GM23338 (cell line): ENCODE data around the gene SLC22A4. TPM values are rescaled to one million over a fixed set of nuclear protein-coding genes. Genes with fewer than 3 reads are reported as not detected.

Experiments used
- ATAC-seq: fragments of 200-7000 bp; cut with Tn5 transposase; 3 replicates; pipeline ENCODE4 v1.9.1; 2020
- DNase-seq: peaks from one replicate; pipeline ENCODE4 v3.0.0-alpha.2; 2015; ENCODE audit warnings: low spot score
- H2AFZ ChIP-seq: fragments of 200-600 bp; sonication (generic); 2 replicates; pipeline ENCODE4 v1.8.0; 2016; ENCODE audit warnings: antibody characterized with exemption, mild to moderate bottlenecking, moderate library complexity
- H3F3A ChIP-seq: fragments of 200-600 bp; sonication (generic); replicated peaks from 2 replicates; pipeline ENCODE4 v1.8.0; 2017; ENCODE audit warnings: antibody characterized with exemption, mixed run types, low read depth
- H3K27ac ChIP-seq: fragments of 200-600 bp; sonication (generic); 2 replicates; pipeline ENCODE4 v1.6.1; 2016; ENCODE audit warnings: low read depth
- H3K27me3 ChIP-seq: fragments of 200-600 bp; sonication (generic); 2 replicates; pipeline ENCODE4 v1.8.0; 2016; ENCODE audit warnings: mild to moderate bottlenecking, mixed run types, moderate library complexity; ENCODE audit not compliant: insufficient read depth
- H3K36me3 ChIP-seq: fragments of 200-600 bp; sonication (generic); 2 replicates; pipeline ENCODE4 v1.8.0; 2016; ENCODE audit warnings: mild to moderate bottlenecking; ENCODE audit not compliant: insufficient read depth
- H3K4me1 ChIP-seq: fragments of 200-600 bp; sonication (generic); 2 replicates; pipeline ENCODE4 v1.8.0; 2016; ENCODE audit warnings: mild to moderate bottlenecking, moderate library complexity; ENCODE audit not compliant: insufficient read depth
- H3K4me2 ChIP-seq: fragments of 200-600 bp; sonication (generic); 2 replicates; pipeline ENCODE4 v1.7.1; 2017; ENCODE audit warnings: mixed run types
- H3K4me3 ChIP-seq: fragments of 200-600 bp; sonication (generic); 2 replicates; pipeline ENCODE4 v1.6.1; 2016; ENCODE audit warnings: mixed run types
- H3K79me2 ChIP-seq: fragments of 200-600 bp; sonication (generic); replicated peaks from 2 replicates; pipeline ENCODE4 v1.8.0; 2017; ENCODE audit warnings: mild to moderate bottlenecking; ENCODE audit not compliant: insufficient read depth
- H3K9me2 ChIP-seq: fragments of 200-600 bp; sonication (generic); 2 replicates; pipeline ENCODE4 v1.8.0; 2017; ENCODE audit not compliant: insufficient read depth
- H4K20me1 ChIP-seq: fragments of 200-600 bp; sonication (generic); replicated peaks from 2 replicates; pipeline ENCODE4 v1.8.0; 2017; ENCODE audit warnings: mild to moderate bottlenecking; ENCODE audit not compliant: insufficient read depth
- H3K27ac Mint-ChIP-seq: 2 replicates; pipeline ENCODE4 v1.8.0; 2020; ENCODE audit warnings: inconsistent platforms, mild to moderate bottlenecking, moderate library complexity, mixed read lengths
- H3K27me3 Mint-ChIP-seq: 3 replicates; pipeline ENCODE4 v1.8.0; 2022; ENCODE audit warnings: low read depth, mild to moderate bottlenecking, moderate library complexity, mixed read lengths, inconsistent platforms; ENCODE audit not compliant: insufficient read depth, poor library complexity
- H3K36me3 Mint-ChIP-seq: 3 replicates; pipeline ENCODE4 v1.8.0; 2021; ENCODE audit warnings: low read depth, mild to moderate bottlenecking, inconsistent platforms, moderate library complexity, mixed read lengths
- H3K4me1 Mint-ChIP-seq: 3 replicates; pipeline ENCODE4 v1.8.0; 2020; ENCODE audit warnings: mild to moderate bottlenecking, inconsistent platforms, mixed read lengths
- H3K4me3 Mint-ChIP-seq: 3 replicates; pipeline ENCODE4 v1.8.0; 2021; ENCODE audit warnings: moderate library complexity, mild to moderate bottlenecking, inconsistent platforms, mixed read lengths
- H3K9me3 Mint-ChIP-seq: 3 replicates; pipeline ENCODE4 v1.8.0; 2020; ENCODE audit warnings: moderate library complexity, mild to moderate bottlenecking, inconsistent platforms, mixed read lengths
- EZH2phosphoT487 ChIP-seq: fragments of 200-600 bp; sonication (generic); IDR thresholded peaks from one replicate; pipeline ENCODE4 v1.8.1; 2018; ENCODE audit warnings: antibody characterized with exemption; ENCODE audit not compliant: unreplicated experiment
- NANOG ChIP-seq: IDR thresholded peaks from 2 replicates; pipeline ENCODE4 v1.6.1; 2016; ENCODE audit warnings: antibody characterized with exemption, borderline replicate concordance
- ZNF114 ChIP-seq: fragments of 250-450 bp; sonication (Bioruptor Pico); IDR thresholded peaks from 2 replicates; pipeline ENCODE4 v1.5.0; 2020; ENCODE audit warnings: mild to moderate bottlenecking, moderate library complexity
- ZNF331 ChIP-seq: fragments of 250-450 bp; sonication (Bioruptor Pico); IDR thresholded peaks from 2 replicates; pipeline ENCODE4 v1.5.0; 2020; ENCODE audit warnings: low read depth, mild to moderate bottlenecking, moderate library complexity
- polyA plus RNA-seq: library from polyadenylated mRNA; unstranded; fragments of >200 nt; fragmentation: Nextera tagmentation; extraction: Ambion mirVana; gene quantifications from 2 replicates; pipeline ENCODE4 v1.2.1, GENCODE V29; 2016
- total RNA-seq: library from RNA; depleted of rRNA; stranded (reverse); fragments of >200 nt; shearing (Covaris generic); gene quantifications from 2 replicates; pipeline ENCODE4 v1.2.3, GENCODE V29; 2014
- TF ChIP-seq, protein P1 (sequence below), 2 experiments: fragments of 200-600 bp in 1 of 2; sonication (generic) in 1 of 2; conservative IDR thresholded peaks; 2 replicates each; pipeline versions ENCODE4 v1.5.1 to v1.6.1; 2016 to 2017; ENCODE audit warnings: antibody characterized with exemption in 2 of 2, low read depth in 2 of 2, mild to moderate bottlenecking in 2 of 2, moderate library complexity in 1 of 2
- TF ChIP-seq, protein P2 (sequence below): fragments of 250-450 bp; sonication (Bioruptor Pico); IDR thresholded peaks from 2 replicates; pipeline ENCODE4 v1.5.0; 2020; ENCODE audit warnings: mild to moderate bottlenecking, moderate library complexity

SLC22A4 gene
- total and polyA plus RNA-seq, 2 experiments from 2014 or later: 0.28 to 0.40 TPM

DNA sequence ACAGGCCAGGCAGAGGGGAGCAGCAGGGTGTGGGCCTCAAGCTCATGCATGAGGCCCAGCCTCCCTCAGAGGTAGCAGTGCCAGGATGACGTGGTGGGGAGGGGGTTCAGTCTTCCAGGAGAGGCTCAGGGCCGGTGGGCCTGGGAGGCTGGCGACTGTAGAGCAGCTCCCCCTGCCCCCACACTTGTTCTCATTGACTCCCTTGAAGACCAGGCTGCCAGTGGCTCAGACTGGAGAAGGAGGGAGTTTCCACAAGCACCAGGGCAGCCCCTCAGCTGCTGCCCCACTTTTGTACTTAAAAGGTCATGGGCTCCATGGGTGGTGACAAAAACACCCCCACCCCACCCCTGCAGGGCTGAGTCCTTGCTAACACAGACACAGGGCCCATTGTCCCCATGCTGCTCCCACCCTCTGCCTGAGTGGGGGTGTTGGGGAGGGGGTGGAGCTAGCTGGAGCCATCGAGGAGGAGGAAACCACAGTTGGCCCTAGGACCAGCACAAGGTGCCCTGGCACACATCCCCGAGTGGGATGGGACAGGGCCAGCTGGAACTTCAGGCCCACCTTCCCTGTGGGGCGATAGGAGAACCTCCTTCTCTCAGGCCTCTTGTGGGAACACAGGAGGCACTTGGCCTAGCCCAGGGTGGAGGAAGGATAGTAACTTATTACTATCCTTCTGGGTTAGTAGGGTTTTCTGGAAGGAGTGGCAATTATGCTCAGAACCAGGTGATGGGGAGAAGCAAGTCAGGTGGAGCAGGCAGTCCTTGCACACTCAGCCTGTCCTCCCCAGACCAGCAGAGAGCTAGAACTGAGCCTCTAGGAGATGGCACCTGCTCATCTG is 26.0 kb upstream of the SLC22A4 start:
- TF ChIP-seq NANOG (no peak), ZNF331 (CRISPR knock-in tag) (no peak), EZH2phosphoT487 (no peak), ZNF114 (CRISPR knock-in tag) (no peak)
- TF ChIP-seq, protein P1, sequence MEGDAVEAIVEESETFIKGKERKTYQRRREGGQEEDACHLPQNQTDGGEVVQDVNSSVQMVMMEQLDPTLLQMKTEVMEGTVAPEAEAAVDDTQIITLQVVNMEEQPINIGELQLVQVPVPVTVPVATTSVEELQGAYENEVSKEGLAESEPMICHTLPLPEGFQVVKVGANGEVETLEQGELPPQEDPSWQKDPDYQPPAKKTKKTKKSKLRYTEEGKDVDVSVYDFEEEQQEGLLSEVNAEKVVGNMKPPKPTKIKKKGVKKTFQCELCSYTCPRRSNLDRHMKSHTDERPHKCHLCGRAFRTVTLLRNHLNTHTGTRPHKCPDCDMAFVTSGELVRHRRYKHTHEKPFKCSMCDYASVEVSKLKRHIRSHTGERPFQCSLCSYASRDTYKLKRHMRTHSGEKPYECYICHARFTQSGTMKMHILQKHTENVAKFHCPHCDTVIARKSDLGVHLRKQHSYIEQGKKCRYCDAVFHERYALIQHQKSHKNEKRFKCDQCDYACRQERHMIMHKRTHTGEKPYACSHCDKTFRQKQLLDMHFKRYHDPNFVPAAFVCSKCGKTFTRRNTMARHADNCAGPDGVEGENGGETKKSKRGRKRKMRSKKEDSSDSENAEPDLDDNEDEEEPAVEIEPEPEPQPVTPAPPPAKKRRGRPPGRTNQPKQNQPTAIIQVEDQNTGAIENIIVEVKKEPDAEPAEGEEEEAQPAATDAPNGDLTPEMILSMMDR (conservative IDR thresholded peaks at IDR 0.05; ENCODE audit: low read depth in 2 of 2): no peak
- TF ChIP-seq, protein P2, sequence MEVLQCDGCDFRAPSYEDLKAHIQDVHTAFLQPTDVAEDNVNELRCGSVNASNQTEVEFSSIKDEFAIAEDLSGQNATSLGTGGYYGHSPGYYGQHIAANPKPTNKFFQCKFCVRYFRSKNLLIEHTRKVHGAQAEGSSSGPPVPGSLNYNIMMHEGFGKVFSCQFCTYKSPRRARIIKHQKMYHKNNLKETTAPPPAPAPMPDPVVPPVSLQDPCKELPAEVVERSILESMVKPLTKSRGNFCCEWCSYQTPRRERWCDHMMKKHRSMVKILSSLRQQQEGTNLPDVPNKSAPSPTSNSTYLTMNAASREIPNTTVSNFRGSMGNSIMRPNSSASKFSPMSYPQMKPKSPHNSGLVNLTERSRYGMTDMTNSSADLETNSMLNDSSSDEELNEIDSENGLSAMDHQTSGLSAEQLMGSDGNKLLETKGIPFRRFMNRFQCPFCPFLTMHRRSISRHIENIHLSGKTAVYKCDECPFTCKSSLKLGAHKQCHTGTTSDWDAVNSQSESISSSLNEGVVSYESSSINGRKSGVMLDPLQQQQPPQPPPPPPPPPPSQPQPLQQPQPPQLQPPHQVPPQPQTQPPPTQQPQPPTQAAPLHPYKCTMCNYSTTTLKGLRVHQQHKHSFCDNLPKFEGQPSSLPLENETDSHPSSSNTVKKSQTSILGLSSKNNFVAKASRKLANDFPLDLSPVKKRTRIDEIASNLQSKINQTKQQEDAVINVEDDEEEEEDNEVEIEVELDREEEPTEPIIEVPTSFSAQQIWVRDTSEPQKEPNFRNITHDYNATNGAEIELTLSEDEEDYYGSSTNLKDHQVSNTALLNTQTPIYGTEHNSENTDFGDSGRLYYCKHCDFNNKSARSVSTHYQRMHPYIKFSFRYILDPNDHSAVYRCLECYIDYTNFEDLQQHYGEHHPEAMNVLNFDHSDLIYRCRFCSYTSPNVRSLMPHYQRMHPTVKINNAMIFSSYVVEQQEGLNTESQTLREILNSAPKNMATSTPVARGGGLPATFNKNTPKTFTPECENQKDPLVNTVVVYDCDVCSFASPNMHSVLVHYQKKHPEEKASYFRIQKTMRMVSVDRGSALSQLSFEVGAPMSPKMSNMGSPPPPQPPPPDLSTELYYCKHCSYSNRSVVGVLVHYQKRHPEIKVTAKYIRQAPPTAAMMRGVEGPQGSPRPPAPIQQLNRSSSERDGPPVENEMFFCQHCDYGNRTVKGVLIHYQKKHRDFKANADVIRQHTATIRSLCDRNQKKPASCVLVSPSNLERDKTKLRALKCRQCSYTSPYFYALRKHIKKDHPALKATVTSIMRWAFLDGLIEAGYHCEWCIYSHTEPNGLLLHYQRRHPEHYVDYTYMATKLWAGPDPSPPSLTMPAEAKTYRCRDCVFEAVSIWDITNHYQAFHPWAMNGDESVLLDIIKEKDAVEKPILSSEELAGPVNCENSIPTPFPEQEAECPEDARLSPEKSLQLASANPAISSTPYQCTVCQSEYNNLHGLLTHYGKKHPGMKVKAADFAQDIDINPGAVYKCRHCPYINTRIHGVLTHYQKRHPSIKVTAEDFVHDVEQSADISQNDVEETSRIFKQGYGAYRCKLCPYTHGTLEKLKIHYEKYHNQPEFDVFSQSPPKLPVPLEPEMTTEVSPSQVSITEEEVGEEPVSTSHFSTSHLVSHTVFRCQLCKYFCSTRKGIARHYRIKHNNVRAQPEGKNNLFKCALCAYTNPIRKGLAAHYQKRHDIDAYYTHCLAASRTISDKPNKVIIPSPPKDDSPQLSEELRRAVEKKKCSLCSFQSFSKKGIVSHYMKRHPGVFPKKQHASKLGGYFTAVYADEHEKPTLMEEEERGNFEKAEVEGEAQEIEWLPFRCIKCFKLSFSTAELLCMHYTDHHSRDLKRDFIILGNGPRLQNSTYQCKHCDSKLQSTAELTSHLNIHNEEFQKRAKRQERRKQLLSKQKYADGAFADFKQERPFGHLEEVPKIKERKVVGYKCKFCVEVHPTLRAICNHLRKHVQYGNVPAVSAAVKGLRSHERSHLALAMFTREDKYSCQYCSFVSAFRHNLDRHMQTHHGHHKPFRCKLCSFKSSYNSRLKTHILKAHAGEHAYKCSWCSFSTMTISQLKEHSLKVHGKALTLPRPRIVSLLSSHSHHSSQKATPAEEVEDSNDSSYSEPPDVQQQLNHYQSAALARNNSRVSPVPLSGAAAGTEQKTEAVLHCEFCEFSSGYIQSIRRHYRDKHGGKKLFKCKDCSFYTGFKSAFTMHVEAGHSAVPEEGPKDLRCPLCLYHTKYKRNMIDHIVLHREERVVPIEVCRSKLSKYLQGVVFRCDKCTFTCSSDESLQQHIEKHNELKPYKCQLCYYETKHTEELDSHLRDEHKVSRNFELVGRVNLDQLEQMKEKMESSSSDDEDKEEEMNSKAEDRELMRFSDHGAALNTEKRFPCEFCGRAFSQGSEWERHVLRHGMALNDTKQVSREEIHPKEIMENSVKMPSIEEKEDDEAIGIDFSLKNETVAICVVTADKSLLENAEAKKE (CRISPR knock-in tag): no peak
- peaks cover 2% of the 10 kb centered on the region for H3K27me3 Mint-ChIP-seq
- Histone ChIP-seq H3K36me3 (no peaks in the 10 kb centered on the region), H3K4me1 (no peaks in the 10 kb centered on the region), H3F3A (peaks cover 5% of the 10 kb centered on the region; the same call in 1 of the 2 replicates), H3K27ac (no peak overlapping the region), H3K4me3 (no peak overlapping the region), H3K9me2 (no peaks in the 10 kb centered on the region), H3K79me2 (no peaks in the 10 kb centered on the region), H2AFZ (no peak overlapping the region), H3K4me2 (no peak overlapping the region), H3K27me3 (no peaks in the 10 kb centered on the region), H4K20me1 (no peaks in the 10 kb centered on the region)
- no peaks in the 10 kb centered on the region for H3K9me3 Mint-ChIP-seq
- H3K4me3 Mint-ChIP-seq: no peak overlapping the region
- H3K4me1 Mint-ChIP-seq: peaks cover 4% of the 10 kb centered on the region
- ATAC-seq: no peak
- H3K36me3 Mint-ChIP-seq: no peaks in the 10 kb centered on the region
- no peak overlapping the region for H3K27ac Mint-ChIP-seq
- no peak for DNase-seq
